Stomach (tissue), 9 donors: ENCODE results near the gene EGFL7. TPM values are rescaled to one million over a fixed set of nuclear protein-coding genes. Genes with fewer than 3 reads are reported as not detected.

ENCODE experiments used
- DNase-seq, 2 donors: peaks; one replicate each; pipeline versions ENCODE4 v3.0.0 to v3.0.0-alpha.2; 2013 to 2019
- H3K27ac ChIP-seq, 5 donors: fragments of 200-600 bp in 4 of 5; sonication (generic) in 4 of 5; one replicate each; pipeline ENCODE4 v1.5.1; 2013 to 2019; ENCODE audit warnings: mild to moderate bottlenecking in 1 of 5, moderate library complexity in 1 of 5
- H3K27me3 ChIP-seq, 3 donors: fragments of 200-600 bp; sonication (generic); one replicate each; pipeline ENCODE4 v1.5.1; 2017 to 2019; ENCODE audit warnings: mixed run types in 1 of 3
- H3K36me3 ChIP-seq, 4 donors: fragments of 200-600 bp; sonication (generic); 1 replicate in 3 of 4; 2 replicates in 1 of 4; pipeline ENCODE4 v1.5.1; 2016 to 2019
- H3K4me1 ChIP-seq, 4 donors: fragments of 200-600 bp; sonication (generic); one replicate each; pipeline ENCODE4 v1.5.1; 2016 to 2019
- H3K4me3 ChIP-seq, 4 donors: fragments of 200-600 bp; sonication (generic) in 3 of 4; one replicate each; pipeline ENCODE4 v1.5.1; 2016 to 2019; ENCODE audit warnings: mild to moderate bottlenecking in 1 of 4
- H3K9me3 ChIP-seq, 4 donors: fragments of 200-600 bp; sonication (generic); one replicate each; pipeline ENCODE4 v1.5.1; 2016 to 2019
- CTCF ChIP-seq, 7 experiments: fragments of 450-650 bp in 4 of 7; fragments of 200-600 bp in 3 of 7; sonication (generic) in 3 of 7; IDR thresholded peaks; one replicate each; pipeline ENCODE4 v1.5.1; 2016 to 2019; ENCODE audit warnings: antibody characterized with exemption in 7 of 7, control low read depth in 2 of 7, mild to moderate bottlenecking in 1 of 7
- EP300 ChIP-seq: sonication (generic); formaldehyde crosslinking; IDR thresholded peaks from one replicate; pipeline ENCODE4 v1.6.1; 2017; ENCODE audit warnings: antibody characterized with exemption
- POLR2A ChIP-seq, 4 donors: fragments of 450-650 bp; IDR thresholded peaks; one replicate each; pipeline ENCODE4 v1.6.1; 2016; ENCODE audit warnings: antibody characterized with exemption in 4 of 4, control low read depth in 2 of 4, mild to moderate bottlenecking in 1 of 4, moderate library complexity in 1 of 4
- POLR2AphosphoS5 ChIP-seq, 3 donors: sonication (generic); formaldehyde crosslinking; IDR thresholded peaks; one replicate each; pipeline ENCODE4 v1.6.1; 2016; ENCODE audit warnings: antibody characterized with exemption in 3 of 3
- WGBS, 5 donors: extraction: QIAGEN DNeasy Blood & Tissue Kit in 3 of 5; methylation state at CpG; one replicate each; pipeline versions ENCODE4 v1.1.5 to v1.1.7; 2013 to 2018; 5-methylcytosine and 5-hydroxymethylcytosine counted together
- intact Hi-C: fragments of 100-400 bp; cut with DNase I; formaldehyde crosslinking; loops from one replicate; pipeline ENCODE4 v1.15.1; 2023; ENCODE audit warnings: low total_unique reads
- polyA plus RNA-seq, 3 donors: library from polyadenylated mRNA; stranded (reverse); fragments of 200-250 nt; gene quantifications; one replicate each; pipeline ENCODE4 v1.2.3, GENCODE V29; 2013
- total RNA-seq, 5 donors: library from RNA; depleted of rRNA; stranded (reverse); fragments of >200 nt; gene quantifications; one replicate each; pipeline versions ENCODE4 v1.1.0 to v1.2.3, GENCODE V29; 2014 to 2016
- donor health status: healthy with polysubstance abuse.
- donor health status: Bipolar disorder and iron deficiency.
- donor health status: healthy.

Gene EGFL7
- total and polyA plus RNA-seq, 8 donors = 20.9 to 1,085 (median 52.2) TPM

- H3K4me3 ChIP-seq = no peak overlapping the region
- no peak overlapping the region for H3K27ac ChIP-seq
- WGBS, 5 donors = 83 to 92% (median 88%) methylated on average over 6 to 19 of the region's 19 CpGs
- H3K27me3 ChIP-seq = peaks cover 0 to 16% (median 0%) of the 10 kb centered on the region in 3 donors
- intact Hi-C loops = loop anchor here (10.0 kb wide), 1 partner anchor 78 kb away; the partner anchor contains the start of gene NOTCH1
- peak in 1 of 2 donors; percentile 18 for DNase-seq
- no peaks in the 10 kb centered on the region for H3K9me3 ChIP-seq
- H3K36me3 ChIP-seq = no peaks in the 10 kb centered on the region
- peaks cover 43 to 81% (median 68%) of the 10 kb centered on the region in 4 donors for H3K4me1 ChIP-seq
- no peak for TF ChIP-seq POLR2AphosphoS5 (IDR thresholded peaks at IDR 0.05)
Observed at GRCh38 chr9:136623016-136623841, 39.5 kb upstream of the EGFL7 start.

DNA sequence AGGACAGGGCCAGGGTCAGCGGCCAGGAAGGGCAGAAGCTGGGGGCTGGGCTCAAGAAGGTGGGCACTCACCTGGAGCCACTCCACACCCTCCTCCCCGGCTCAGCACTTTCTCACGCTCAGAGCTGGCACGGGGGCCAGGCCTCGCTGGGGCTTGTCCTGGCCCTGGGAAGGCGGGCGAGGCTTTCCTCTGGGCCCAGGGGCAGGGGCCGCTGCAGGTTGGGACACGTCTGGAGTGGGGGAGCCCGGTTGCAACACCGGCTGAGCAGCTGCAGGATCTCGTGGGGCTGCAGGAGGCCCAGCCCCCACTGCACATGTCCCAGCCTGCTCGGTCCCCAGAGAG is 38.9 kb upstream of the EGFL7 start:
- Histone ChIP-seq H3K27ac (no peak overlapping the region), H3K9me3 (no peaks in the 10 kb centered on the region), H3K4me1 (peaks cover 43 to 81% (median 67%) of the 10 kb centered on the region in 4 donors), H3K27me3 (peaks cover 0 to 22% (median 1%) of the 10 kb centered on the region in 3 donors), H3K36me3 (no peaks in the 10 kb centered on the region), H3K4me3 (no peak overlapping the region)
- no peak for TF ChIP-seq EP300
- TF ChIP-seq POLR2A (IDR thresholded peaks at IDR 0.05) = no peak
- no peak for TF ChIP-seq POLR2AphosphoS5 (IDR thresholded peaks at IDR 0.05)
- TF ChIP-seq CTCF (IDR thresholded peaks at IDR 0.05) = no peak
- 68 to 77% (median 70%) methylated on average over 11 to 13 of the region's 13 CpGs for WGBS, 5 donors
- intact Hi-C loops = loop anchor here (10.0 kb wide), 1 partner anchor 79 kb away; the partner anchor contains the start of gene NOTCH1
- DNase-seq = peak in 1 of 2 donors; percentile 60

GRCh38 chr9:136624184-136624951 is 38.3 kb upstream of the EGFL7 start:
- DNase-seq = peak in 1 of 2 donors; percentile 26
- no peak overlapping the region for H3K4me3 ChIP-seq
- intact Hi-C loops = loop anchor here (10.0 kb wide), 1 partner anchor 80 kb away; the partner anchor contains the start of gene NOTCH1

More at GRCh38 chr9:136624184-136624951, 38.3 kb upstream of the EGFL7 start:
- Histone ChIP-seq H3K36me3 (no peaks in the 10 kb centered on the region), H3K27me3 (peaks cover 0 to 28% (median 7%) of the 10 kb centered on the region in 3 donors), H3K9me3 (no peaks in the 10 kb centered on the region), H3K4me1 (peaks cover 43 to 81% (median 66%) of the 10 kb centered on the region in 4 donors), H3K27ac (peak overlapping the region in 3 of 5 donors; percentile 5 to 78 (median 53))
- WGBS, 5 donors = 55 to 85% (median 66%) methylated on average over 7 to 16 of the region's 16 CpGs
- TF ChIP-seq EP300 (no peak), CTCF (IDR thresholded peaks at IDR 0.05) (no peak), POLR2AphosphoS5 (IDR thresholded peaks at IDR 0.05) (no peak), POLR2A (IDR thresholded peaks at IDR 0.05) (no peak)
